ENCODE measurements around the gene PPM1A. TPM values are rescaled to one million over a fixed set of nuclear protein-coding genes. Genes with fewer than 3 reads are reported as not detected.

The PPM1A gene
- total RNA-seq, 2 donors from 2014 or later: 39.1 to 44.4 TPM

DNA sequence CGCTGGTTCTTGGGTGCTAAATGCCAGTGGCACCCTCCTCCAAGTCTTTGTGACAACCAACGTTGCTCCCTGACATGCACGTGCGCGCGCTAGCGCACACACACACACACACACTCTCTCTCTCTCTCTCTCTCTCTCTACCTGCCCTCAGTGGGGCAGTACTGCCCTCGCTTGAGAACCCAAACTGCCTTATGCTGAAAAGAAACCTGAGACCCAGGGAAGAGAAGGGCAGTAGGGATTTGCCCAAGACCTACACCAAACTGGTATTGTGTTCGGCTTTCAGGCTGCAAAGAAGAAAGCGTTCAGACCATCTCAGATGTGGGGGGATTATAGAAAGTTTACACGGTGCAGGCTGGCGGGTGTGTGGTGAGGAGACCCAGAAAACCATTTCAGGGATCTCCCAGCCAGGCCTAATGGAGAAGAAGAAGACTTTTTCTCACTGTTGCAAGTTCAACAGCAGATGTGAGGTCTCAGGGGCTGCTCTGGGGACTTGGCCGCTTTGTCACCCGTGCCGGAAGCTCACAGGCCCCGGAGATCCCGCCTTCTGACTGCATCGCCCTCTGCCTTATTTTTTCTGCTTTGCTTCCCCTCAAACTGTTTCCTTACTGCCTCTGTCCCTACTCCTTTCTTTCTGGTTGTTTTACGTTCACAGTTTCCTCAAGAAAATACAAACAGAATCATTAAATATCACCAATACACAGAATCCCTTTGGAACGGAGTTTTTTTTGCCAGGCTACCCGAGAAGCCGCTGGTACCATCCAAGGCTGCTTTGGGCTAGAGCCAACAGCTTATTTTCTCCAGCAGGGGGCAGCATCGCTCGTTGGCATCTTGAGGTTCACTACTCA is 82.4 kb downstream of the PPM1A start:
- peak; percentile 86 for ATAC-seq (replicated peaks)
- H3K36me3 Mint-ChIP-seq (ENCODE audit: low read depth): no peaks in the 10 kb centered on the region
- H3K27me3 Mint-ChIP-seq: peaks cover 43% of the 10 kb centered on the region
- no peaks in the 10 kb centered on the region for H3K9me3 Mint-ChIP-seq
- peak overlapping the region; percentile 87 for H3K4me3 Mint-ChIP-seq
- H3K27ac Mint-ChIP-seq: peak overlapping the region; percentile 84
- peaks cover 4% of the 10 kb centered on the region for H3K4me1 Mint-ChIP-seq

DNA sequence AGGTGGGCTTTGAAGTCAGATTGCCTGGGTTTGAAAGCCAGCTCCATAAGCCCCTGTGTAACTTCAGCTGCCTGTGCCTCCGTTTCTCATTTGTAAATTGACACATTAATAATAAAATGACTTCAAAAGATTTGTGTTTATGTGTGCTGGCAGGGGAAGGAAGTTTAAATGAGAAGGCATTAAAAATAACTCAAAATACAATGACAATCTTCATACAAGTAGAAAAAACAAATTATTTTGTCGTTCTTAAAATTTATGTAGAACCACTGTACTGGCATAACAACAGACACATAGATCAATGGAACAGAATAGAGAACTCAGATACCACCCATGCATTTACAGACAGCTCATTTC is 83.0 kb downstream of the PPM1A start:
- peaks cover 42% of the 10 kb centered on the region for H3K27me3 Mint-ChIP-seq
- H3K27ac Mint-ChIP-seq: peak overlapping the region; percentile 84
- peaks cover 4% of the 10 kb centered on the region for H3K4me1 Mint-ChIP-seq
- no peaks in the 10 kb centered on the region for H3K36me3 Mint-ChIP-seq (ENCODE audit: low read depth)
- no peaks in the 10 kb centered on the region for H3K9me3 Mint-ChIP-seq
- peak overlapping the region; percentile 87 for H3K4me3 Mint-ChIP-seq
- ATAC-seq (replicated peaks): peak; percentile 34

DNA sequence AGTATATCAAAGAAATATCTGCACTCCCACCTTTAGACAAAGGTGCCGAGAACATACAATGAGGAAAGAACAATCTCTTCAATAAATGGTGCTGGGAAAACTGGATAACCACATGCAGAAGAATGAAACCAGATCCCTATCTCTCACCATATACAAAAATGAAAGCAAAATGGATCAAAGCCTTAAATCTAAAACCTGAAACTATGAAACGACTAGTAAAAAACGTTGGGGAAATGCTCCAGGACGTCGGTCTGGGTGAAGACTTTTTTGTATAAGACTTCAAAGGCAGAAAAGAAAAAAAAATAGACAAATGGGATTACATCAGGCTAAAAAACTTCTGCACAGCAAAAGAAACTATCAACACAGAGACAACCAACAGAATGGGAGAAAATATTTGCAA is 83.8 kb downstream of the PPM1A start:
- H3K27me3 Mint-ChIP-seq: peaks cover 41% of the 10 kb centered on the region
- H3K4me3 Mint-ChIP-seq: peak overlapping the region; percentile 87
- H3K9me3 Mint-ChIP-seq: no peaks in the 10 kb centered on the region
- H3K27ac Mint-ChIP-seq: no peak overlapping the region
- ATAC-seq (replicated peaks): no peak
- no peaks in the 10 kb centered on the region for H3K36me3 Mint-ChIP-seq (ENCODE audit: low read depth)
- peaks cover 4% of the 10 kb centered on the region for H3K4me1 Mint-ChIP-seq

DNA sequence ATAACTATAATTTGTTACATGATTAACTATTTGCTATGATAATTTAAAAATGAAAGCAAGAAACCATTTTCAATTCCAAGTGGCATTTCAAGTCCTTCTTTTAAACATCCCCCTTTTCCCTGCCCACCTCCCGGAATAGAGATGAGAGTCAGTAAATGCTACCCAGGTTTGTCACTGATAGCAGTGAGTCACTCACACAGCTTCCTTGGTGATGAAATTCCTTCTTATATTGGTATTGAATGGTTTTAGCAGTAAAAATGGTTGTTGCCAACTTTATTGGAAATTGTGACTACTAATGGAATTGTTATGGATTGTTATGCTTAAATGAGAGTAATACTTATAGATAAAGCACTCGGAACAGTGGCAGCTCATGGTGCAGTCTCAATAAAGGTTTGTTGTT is 90.5 kb downstream of the PPM1A start:
- H3K9me3 Mint-ChIP-seq: no peaks in the 10 kb centered on the region
- peaks cover 30% of the 10 kb centered on the region for H3K27me3 Mint-ChIP-seq
- no peak overlapping the region for H3K4me3 Mint-ChIP-seq
- H3K27ac Mint-ChIP-seq: no peak overlapping the region
- no peaks in the 10 kb centered on the region for H3K4me1 Mint-ChIP-seq
- no peak for ATAC-seq (replicated peaks)
- no peaks in the 10 kb centered on the region for H3K36me3 Mint-ChIP-seq (ENCODE audit: low read depth)

DNA sequence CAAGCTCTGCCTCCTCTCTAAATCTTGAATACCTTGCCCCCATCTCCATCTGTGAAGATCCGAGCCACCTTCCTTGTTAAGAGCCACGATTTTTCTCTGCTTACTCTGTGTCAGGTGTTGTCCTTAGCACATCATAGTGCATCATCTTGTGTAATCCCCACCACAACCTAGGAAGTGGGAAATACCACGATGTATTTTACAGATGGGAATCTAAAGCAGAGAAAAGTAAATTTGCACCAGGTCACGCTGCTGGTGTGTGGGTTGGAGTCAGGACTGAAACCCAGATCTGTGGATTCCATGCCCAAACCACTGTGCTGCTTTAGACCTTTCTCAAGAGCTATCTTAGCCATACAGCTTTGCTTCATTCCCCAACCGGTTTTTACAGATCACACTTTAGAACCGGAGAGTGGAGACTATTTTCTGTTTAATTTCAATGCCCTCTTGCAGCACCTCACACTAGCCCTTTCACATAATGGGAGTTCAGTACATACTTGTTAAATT is 94.6 kb downstream of the PPM1A start:
- Mint-ChIP-seq H3K27me3 (peaks cover 4% of the 10 kb centered on the region), H3K27ac (no peak overlapping the region)

DNA sequence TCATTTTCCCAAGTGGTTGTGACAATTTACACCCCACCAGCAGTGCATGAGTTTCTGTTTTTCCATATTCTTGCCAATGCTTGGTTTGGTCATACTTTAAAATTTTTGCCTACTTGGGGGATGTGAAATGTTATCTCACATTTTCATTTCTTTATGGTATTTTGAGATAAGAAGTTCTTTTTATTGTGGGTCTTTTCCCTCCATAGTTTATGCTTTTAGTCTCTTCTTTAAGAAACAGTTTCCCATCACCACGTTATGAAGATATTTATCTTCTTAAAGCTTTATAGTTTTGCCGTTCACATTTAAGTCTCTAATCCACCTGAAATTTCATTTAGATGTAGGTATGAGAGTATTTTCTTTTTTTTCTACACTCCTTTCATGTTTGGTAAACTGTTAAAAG is 95.7 kb downstream of the PPM1A start:
- Mint-ChIP-seq H3K36me3 (ENCODE audit: low read depth) (no peaks in the 10 kb centered on the region), H3K27me3 (peaks cover 4% of the 10 kb centered on the region), H3K9me3 (no peaks in the 10 kb centered on the region), H3K4me3 (no peak overlapping the region), H3K4me1 (no peaks in the 10 kb centered on the region), H3K27ac (no peak overlapping the region)
- no peak for ATAC-seq (replicated peaks)

More for the DNA sequence above, 94.6 kb downstream of the PPM1A start:
- H3K4me1 Mint-ChIP-seq: no peaks in the 10 kb centered on the region
- ATAC-seq (replicated peaks): no peak
- H3K9me3 Mint-ChIP-seq: no peaks in the 10 kb centered on the region
- H3K36me3 Mint-ChIP-seq (ENCODE audit: low read depth): no peaks in the 10 kb centered on the region
- no peak overlapping the region for H3K4me3 Mint-ChIP-seq

DNA sequence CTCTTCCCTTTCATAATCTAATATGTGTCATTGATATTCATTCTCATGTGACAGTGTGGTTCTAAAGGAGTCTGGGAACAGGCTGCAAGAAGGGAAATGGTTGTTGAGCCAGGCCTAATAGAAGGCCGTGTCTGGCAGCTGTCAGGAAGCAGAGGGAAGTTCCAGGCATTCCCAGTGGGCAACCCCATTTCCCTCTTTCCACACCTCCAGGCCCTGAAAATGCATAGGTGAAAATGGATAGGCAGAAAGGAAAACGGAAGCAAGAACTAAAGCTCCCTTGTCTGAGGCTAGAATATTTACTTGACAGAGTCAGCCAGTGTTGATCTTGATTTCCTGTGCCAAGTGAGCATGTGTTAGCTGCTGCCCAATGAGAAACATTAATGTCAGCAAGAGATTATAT is 97.7 kb downstream of the PPM1A start:
- Mint-ChIP-seq H3K4me3 (no peak overlapping the region), H3K27ac (no peak overlapping the region), H3K36me3 (ENCODE audit: low read depth) (no peaks in the 10 kb centered on the region), H3K4me1 (no peaks in the 10 kb centered on the region), H3K9me3 (no peaks in the 10 kb centered on the region), H3K27me3 (peaks cover 8% of the 10 kb centered on the region)
- ATAC-seq (replicated peaks): no peak

DNA sequence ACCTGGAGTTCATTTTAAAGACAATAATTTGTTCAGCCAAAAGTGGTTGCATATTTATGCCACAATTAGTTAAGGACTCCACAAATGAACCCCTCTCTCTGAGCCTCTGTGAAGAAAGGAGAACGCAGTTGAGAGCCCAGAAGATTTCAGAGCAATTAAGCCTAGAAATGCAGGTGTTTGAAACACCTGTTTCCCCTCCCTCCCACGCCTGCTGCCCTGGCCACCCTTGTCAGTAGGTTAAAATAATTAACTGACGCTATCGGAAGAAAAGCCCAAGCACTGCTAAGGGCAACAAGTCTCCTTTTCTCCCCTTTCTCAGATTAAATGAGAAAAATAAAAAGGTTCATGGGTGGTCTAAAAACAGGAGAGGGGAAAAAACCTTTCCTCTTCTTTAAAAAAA is 99.2 kb downstream of the PPM1A start:
- Mint-ChIP-seq H3K9me3 (no peaks in the 10 kb centered on the region), H3K4me1 (no peaks in the 10 kb centered on the region), H3K27ac (no peak overlapping the region), H3K36me3 (ENCODE audit: low read depth) (no peaks in the 10 kb centered on the region), H3K4me3 (no peak overlapping the region), H3K27me3 (peaks cover 10% of the 10 kb centered on the region)
- ATAC-seq (replicated peaks): no peak

Other genes starting within 250 kb of the PPM1A start
- 10 to 100 TPM; 29.7 to 29.9 TPM for gene PCNX4, start 157.3 kb upstream of the PPM1A start, total RNA-seq
- gene DHRS7, start 83.8 kb upstream of the PPM1A start, total RNA-seq: 10 to 100 TPM; 47.6 to 60.6 TPM
- gene C14orf39, start 236.8 kb downstream of the PPM1A start, total RNA-seq: not detected